ENCODE data around the gene CAPZA1. TPM values are rescaled to one million over a fixed set of nuclear protein-coding genes. Genes with fewer than 3 reads are reported as not detected.
A peak's percentile ranks its signal among the peaks of the same experiment; 100 is the strongest.

The CAPZA1 gene
- total RNA-seq = 100 to 1,000 TPM; 250 to 276 TPM

- no peaks in the 10 kb centered on the region for H3K9me3 Mint-ChIP-seq
- peaks cover 34% of the 10 kb centered on the region in 2 donors for H3K36me3 Mint-ChIP-seq
- peak; percentile 89 to 91 for ATAC-seq
- DNase-seq (ENCODE audit: low spot score in 2 of 2) = peak; percentile 88 to 94
- peak within 1 kb of the TSS; percentile 100 for H3K27ac Mint-ChIP-seq
These were observed at the start of gene CAPZA1 for GRCh38 chr1:112619518-112620376. Gene CAPZA1 (plus strand): TSS chr1:112619832. CDS start chr1:112619845, 13 bp downstream.

GRCh38 chr1:112575154-112575804 lies 44.4 kb upstream of the CAPZA1 start:
- Mint-ChIP-seq H3K27ac (no peak overlapping the region), H3K9me3 (no peaks in the 10 kb centered on the region), H3K36me3 (peaks cover 0 to 6% of the 10 kb centered on the region in 2 donors)
- no peak for DNase-seq (ENCODE audit: low spot score in 2 of 2)
- ATAC-seq = no peak

- Mint-ChIP-seq H3K9me3 (no peaks in the 10 kb centered on the region), H3K36me3 (peaks cover 0 to 6% of the 10 kb centered on the region in 2 donors), H3K27ac (no peak overlapping the region)
- ATAC-seq (no peak), DNase-seq (ENCODE audit: low spot score in 2 of 2) (no peak)
These were observed 43.4 kb upstream of the CAPZA1 start for GRCh38 chr1:112576240-112576639.

DNA sequence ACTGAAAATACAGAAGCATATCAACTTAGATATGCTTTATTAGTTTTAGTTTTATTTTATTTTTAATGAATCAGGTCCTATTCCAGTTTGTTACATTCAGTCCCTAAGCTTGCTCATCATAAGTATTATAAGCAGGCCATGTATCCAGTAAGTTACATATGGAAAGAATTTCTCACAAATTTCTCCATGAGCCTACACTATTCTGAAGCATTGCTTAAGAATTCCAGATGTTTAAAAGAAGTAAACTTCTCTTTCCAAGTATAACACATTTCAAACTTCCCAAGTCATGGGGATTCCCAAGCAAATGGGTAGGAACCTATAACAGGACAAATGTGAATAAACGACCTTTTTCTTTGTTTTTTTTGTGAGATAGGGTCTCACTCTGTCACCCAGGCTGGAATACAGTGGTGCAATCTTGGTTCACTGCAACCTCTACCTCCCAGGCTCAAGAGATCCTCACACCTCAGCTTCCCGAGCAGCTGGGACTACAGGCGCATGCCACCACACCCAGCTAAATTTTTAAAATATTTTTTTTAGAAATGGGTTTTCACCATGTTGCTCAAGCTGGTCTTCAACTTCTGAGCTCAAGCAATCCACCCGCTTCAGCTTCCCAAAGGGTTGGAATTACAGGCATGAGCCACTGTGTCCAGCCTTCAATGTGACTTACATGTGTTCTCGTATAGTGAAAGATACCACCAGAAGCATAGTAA lies 39.7 kb upstream of the CAPZA1 start:
- Mint-ChIP-seq H3K27ac (no peak overlapping the region), H3K36me3 (no peaks in the 10 kb centered on the region), H3K9me3 (no peaks in the 10 kb centered on the region)
- no peak for ATAC-seq
- DNase-seq (ENCODE audit: low spot score in 2 of 2) = no peak

- ATAC-seq = no peak
- Mint-ChIP-seq H3K36me3 (no peaks in the 10 kb centered on the region), H3K27ac (no peak overlapping the region), H3K9me3 (no peaks in the 10 kb centered on the region)
- no peak for DNase-seq (ENCODE audit: low spot score in 2 of 2)
These were observed 37.9 kb upstream of the CAPZA1 start for GRCh38 chr1:112581586-112582192.

- ATAC-seq = no peak
These were observed 36.3 kb upstream of the CAPZA1 start for GRCh38 chr1:112583366-112583765.

DNA sequence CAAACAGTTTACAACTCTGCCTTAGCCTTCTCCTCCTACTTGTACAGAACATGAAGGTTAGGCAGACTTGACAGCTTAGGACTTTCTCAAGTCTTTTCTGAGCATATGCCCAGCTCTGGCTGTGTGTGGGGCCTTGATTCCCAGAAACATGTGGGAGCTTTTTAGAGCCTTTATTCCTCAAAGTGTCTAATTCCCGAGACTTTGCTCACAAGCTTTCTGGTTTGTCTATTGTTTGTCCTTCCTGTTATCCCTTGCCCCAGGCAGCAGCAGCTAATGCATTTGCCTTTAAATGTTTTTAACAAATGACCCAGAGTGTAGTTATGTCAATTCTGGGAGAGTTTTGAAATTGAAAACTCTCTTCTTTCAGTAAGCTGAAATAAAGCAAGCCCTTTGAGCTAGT lies 29.9 kb upstream of the CAPZA1 start:
- peaks cover 21 to 22% of the 10 kb centered on the region in 2 donors for H3K36me3 Mint-ChIP-seq
- DNase-seq (ENCODE audit: low spot score in 2 of 2) (no peak), ATAC-seq (no peak)
- H3K9me3 Mint-ChIP-seq = peaks cover 0 to 6% of the 10 kb centered on the region in 2 donors
- H3K27ac Mint-ChIP-seq = no peak overlapping the region

More at GRCh38 chr1:112583366-112583765, 36.3 kb upstream of the CAPZA1 start:
- no peak for DNase-seq (ENCODE audit: low spot score in 2 of 2)
- Mint-ChIP-seq H3K27ac (no peak overlapping the region), H3K36me3 (peaks cover under 1 to 3% of the 10 kb centered on the region in 2 donors), H3K9me3 (no peaks in the 10 kb centered on the region)

DNA sequence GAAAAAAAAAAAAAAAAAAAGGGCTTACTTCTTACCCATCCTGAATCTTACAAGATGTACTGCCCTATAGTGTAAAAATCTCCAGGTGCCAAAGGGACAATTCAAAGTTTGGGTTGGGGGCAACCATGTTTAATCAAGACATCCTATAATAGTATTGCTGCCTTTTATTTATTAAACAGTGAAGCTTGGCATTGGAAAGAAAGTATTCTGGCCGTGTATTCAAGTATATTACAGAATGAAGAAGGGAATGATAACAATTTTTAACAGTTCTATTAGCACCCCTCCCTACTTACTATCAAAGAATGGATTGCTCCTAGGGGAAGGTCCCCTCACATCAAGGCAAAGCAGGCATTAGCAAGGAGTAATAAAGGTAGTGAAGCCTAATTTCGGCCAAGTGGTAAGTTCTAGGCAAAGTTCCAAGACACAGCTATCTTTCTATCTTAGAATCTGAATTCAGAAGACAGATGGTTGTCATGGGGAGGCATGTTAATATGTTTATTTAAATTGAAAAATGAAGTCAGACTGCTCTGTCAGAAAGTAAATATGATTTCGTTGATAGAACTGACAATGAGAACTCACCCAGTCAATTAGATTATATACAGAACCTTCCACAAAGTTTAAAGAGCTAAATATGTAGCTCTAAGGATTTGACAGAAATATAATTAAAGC lies 25.3 kb upstream of the CAPZA1 start:
- DNase-seq (ENCODE audit: low spot score in 2 of 2) (no peak), ATAC-seq (no peak)
- H3K36me3 Mint-ChIP-seq = peaks cover 10 to 12% of the 10 kb centered on the region in 2 donors
- peaks cover 0 to 6% of the 10 kb centered on the region in 2 donors for H3K9me3 Mint-ChIP-seq
- H3K27ac Mint-ChIP-seq = no peak overlapping the region

DNA sequence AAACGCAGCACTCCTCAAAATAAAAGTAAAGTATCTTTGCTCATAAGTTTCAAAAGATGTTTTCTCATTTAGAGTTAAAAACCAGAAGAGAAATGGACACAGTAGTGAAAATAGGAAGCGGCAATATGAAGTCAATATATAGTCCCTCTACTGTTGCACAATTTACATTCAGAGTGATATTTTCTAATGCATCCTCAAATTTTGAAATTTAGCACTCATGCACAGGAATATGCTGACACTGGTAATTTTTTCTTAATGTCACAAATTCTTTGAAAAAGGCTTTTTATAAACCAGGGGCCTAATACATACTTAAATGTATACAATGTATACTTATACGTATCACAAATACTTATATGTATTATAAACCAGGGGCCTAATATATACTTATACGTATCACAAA lies 20.2 kb upstream of the CAPZA1 start:
- DNase-seq (ENCODE audit: low spot score in 2 of 2) (no peak), ATAC-seq (no peak)
- Mint-ChIP-seq H3K27ac (no peak overlapping the region), H3K9me3 (no peaks in the 10 kb centered on the region), H3K36me3 (no peaks in the 10 kb centered on the region)

DNA sequence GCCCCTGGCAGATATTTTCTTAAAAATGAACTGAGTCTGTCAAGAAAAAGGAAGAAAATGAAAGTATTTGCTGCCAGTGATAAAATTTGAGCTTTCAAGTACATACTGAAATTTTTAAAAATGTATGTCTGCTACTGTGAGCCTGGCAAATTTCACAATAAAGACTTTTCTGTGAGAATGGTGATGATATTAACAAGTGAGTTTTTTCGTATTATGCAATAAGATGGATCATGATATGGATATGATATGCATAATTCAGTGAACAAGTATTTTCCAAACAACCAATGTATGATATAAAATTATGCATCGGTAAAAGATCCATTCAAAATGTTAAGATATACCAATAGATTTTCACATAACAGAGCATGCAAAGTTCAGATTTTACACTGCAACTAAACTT lies 16.6 kb upstream of the CAPZA1 start:
- DNase-seq (ENCODE audit: low spot score in 2 of 2) (no peak), ATAC-seq (no peak)
- Mint-ChIP-seq H3K9me3 (no peaks in the 10 kb centered on the region), H3K27ac (no peak overlapping the region), H3K36me3 (peaks cover 0 to 7% of the 10 kb centered on the region in 2 donors)

DNA sequence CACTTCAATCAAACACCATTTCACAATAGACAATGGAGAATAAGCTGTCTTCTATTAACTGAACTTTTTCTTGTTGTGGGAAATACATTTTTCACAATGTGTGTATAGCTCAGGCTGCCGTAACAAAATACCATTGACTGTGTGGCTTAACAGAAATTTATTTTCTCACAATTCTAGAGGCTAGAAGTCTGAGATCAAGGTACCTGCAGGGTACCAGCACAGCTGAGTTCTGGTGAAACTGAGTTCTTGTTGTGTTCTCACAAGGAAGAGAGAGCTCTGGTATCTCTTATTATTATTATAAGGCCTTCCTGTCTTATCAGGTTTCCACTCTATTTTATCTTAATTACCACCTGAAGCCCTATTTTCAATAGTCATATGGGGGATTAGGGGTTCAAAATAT lies 16.1 kb upstream of the CAPZA1 start:
- DNase-seq (ENCODE audit: low spot score in 2 of 2) (no peak), ATAC-seq (no peak)
- Mint-ChIP-seq H3K9me3 (no peaks in the 10 kb centered on the region), H3K27ac (no peak overlapping the region), H3K36me3 (peaks cover 0 to 7% of the 10 kb centered on the region in 2 donors)

GRCh38 chr1:112605633-112606327 lies 13.9 kb upstream of the CAPZA1 start:
- ATAC-seq = peak; percentile 18 to 91
- H3K9me3 Mint-ChIP-seq = no peaks in the 10 kb centered on the region
- H3K27ac Mint-ChIP-seq = peak overlapping the region; percentile 2 to 29
- no peak for DNase-seq (ENCODE audit: low spot score in 2 of 2)
- peaks cover 0 to 7% of the 10 kb centered on the region in 2 donors for H3K36me3 Mint-ChIP-seq

- DNase-seq (ENCODE audit: low spot score in 2 of 2) (peak in 1 of 2 donors; percentile 8), ATAC-seq (no peak)
- Mint-ChIP-seq H3K27ac (no peak overlapping the region), H3K36me3 (peaks cover 8 to 20% of the 10 kb centered on the region in 2 donors), H3K9me3 (no peaks in the 10 kb centered on the region)
These were observed 5.1 kb upstream of the CAPZA1 start for GRCh38 chr1:112614460-112615065.

DNA sequence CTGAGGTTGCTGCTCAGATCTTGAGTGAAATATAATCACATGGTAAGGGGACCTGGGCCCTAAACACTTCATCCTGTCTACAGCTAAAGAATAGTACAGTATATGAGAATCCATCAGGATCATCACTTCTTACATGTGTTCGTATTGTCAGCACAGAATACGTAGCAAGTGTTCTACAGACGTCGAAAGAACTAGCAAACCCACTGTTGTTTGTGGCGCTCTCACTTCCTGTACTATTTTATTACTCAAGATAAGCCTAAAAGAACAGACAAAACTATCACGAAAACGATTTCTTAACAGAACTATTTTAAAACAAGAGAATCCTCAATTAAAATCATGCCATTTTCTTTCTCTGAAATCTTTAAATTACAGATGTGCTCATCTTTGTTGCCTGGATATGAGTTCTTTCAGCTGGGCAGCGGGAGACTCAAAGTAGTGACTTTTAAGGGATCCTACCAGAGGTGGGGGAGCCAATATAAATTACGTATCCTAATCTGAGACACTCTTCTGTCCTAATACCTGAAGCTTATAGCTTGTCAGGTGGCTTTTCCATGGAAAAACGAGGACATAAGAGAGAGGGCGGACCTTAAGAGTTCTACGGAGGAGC lies 1.4 kb upstream of the CAPZA1 start:
- peaks cover 31 to 34% of the 10 kb centered on the region in 2 donors for H3K36me3 Mint-ChIP-seq
- DNase-seq (ENCODE audit: low spot score in 2 of 2) = peak in 1 of 2 donors; percentile 21
- H3K27ac Mint-ChIP-seq = peak overlapping the region; percentile 100
- no peaks in the 10 kb centered on the region for H3K9me3 Mint-ChIP-seq
- ATAC-seq = peak; percentile 33 to 62

Data from activated naive CD4-positive, alpha-beta T cell treated with anti-CD3 and anti-CD28 coated beads, Interleukin-2, amount 50 U/mL, for 72 hours (primary cell).